Glutamatergic neuron (in vitro differentiated cells): ENCODE measurements around the gene WNK1. TPM values are rescaled to one million over a fixed set of nuclear protein-coding genes. Genes with fewer than 3 reads are reported as not detected.
A peak's percentile ranks its signal among the peaks of the same experiment; 100 is the strongest.

ENCODE experiments used
- DNase-seq: peaks from one replicate; pipeline ENCODE4 v3.0.0; 2022
- H3K27ac Mint-ChIP-seq: one replicate; pipeline ENCODE4 v1.8.0; 2020; ENCODE audit warnings: mild to moderate bottlenecking, mixed read lengths, inconsistent platforms; ENCODE audit not compliant: unreplicated experiment
- H3K27me3 Mint-ChIP-seq: one replicate; pipeline ENCODE4 v1.8.0; 2020; ENCODE audit warnings: mild to moderate bottlenecking, moderate library complexity, mixed read lengths, inconsistent platforms; ENCODE audit not compliant: unreplicated experiment
- H3K36me3 Mint-ChIP-seq: one replicate; pipeline ENCODE4 v1.8.0; 2020; ENCODE audit warnings: mild to moderate bottlenecking, mixed read lengths, inconsistent platforms; ENCODE audit not compliant: unreplicated experiment
- H3K4me1 Mint-ChIP-seq: one replicate; pipeline ENCODE4 v1.8.0; 2020; ENCODE audit warnings: mild to moderate bottlenecking, low read depth, mixed read lengths, inconsistent platforms; ENCODE audit not compliant: unreplicated experiment
- H3K4me3 Mint-ChIP-seq: one replicate; pipeline ENCODE4 v1.8.0; 2020; ENCODE audit warnings: mild to moderate bottlenecking, mixed read lengths, inconsistent platforms; ENCODE audit not compliant: unreplicated experiment
- H3K9me3 Mint-ChIP-seq: one replicate; pipeline ENCODE4 v1.8.0; 2020; ENCODE audit warnings: mild to moderate bottlenecking, moderate library complexity, mixed read lengths, inconsistent platforms; ENCODE audit not compliant: unreplicated experiment
- total RNA-seq: library from RNA; stranded (reverse); fragmentation: NEBNext Ultra II Directional; extraction: Animal tissue kit (Norgen Biotek cat#: 25700); gene quantifications from one replicate; pipeline ENCODE4 v1.2.1, GENCODE V29; 2021; ENCODE audit not compliant: unreplicated experiment
- TF ChIP-seq, protein P1 (sequence below): fragments of 200-600 bp; sonication (generic); IDR thresholded peaks from one replicate; pipeline ENCODE4 v1.5.0; 2021; ENCODE audit not compliant: partially characterized antibody, unreplicated experiment

The WNK1 gene
- total RNA-seq, 1 donor from 2014 or later, result 182 TPM

DNA sequence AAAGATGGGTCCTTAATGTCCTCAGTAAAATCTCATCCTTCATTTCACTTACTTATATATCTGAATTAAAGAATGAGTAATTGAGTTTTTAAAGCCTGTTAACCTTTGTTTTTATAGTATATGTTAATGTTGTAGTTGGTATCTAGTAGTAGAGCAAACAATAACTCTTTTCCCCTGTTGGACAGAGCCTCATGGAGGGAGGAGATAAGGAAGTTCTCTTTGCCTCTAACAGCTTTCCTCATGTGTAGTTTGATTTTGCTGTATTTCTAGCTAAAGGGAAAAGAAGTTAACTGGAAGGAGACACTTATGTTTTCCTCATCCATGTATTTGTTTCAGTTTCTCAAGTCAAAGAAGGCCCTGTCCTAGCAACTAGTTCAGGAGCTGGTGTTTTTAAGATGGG lies 141.8 kb downstream of the WNK1 start:
- Mint-ChIP-seq H3K4me1 (peaks cover 7% of the 10 kb centered on the region), H3K27me3 (no peaks in the 10 kb centered on the region), H3K27ac (no peak overlapping the region), H3K4me3 (no peak overlapping the region), H3K36me3 (no peaks in the 10 kb centered on the region), H3K9me3 (no peaks in the 10 kb centered on the region)
- TF ChIP-seq, protein P1, sequence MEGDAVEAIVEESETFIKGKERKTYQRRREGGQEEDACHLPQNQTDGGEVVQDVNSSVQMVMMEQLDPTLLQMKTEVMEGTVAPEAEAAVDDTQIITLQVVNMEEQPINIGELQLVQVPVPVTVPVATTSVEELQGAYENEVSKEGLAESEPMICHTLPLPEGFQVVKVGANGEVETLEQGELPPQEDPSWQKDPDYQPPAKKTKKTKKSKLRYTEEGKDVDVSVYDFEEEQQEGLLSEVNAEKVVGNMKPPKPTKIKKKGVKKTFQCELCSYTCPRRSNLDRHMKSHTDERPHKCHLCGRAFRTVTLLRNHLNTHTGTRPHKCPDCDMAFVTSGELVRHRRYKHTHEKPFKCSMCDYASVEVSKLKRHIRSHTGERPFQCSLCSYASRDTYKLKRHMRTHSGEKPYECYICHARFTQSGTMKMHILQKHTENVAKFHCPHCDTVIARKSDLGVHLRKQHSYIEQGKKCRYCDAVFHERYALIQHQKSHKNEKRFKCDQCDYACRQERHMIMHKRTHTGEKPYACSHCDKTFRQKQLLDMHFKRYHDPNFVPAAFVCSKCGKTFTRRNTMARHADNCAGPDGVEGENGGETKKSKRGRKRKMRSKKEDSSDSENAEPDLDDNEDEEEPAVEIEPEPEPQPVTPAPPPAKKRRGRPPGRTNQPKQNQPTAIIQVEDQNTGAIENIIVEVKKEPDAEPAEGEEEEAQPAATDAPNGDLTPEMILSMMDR, result no peak
- DNase-seq, result no peak

DNA sequence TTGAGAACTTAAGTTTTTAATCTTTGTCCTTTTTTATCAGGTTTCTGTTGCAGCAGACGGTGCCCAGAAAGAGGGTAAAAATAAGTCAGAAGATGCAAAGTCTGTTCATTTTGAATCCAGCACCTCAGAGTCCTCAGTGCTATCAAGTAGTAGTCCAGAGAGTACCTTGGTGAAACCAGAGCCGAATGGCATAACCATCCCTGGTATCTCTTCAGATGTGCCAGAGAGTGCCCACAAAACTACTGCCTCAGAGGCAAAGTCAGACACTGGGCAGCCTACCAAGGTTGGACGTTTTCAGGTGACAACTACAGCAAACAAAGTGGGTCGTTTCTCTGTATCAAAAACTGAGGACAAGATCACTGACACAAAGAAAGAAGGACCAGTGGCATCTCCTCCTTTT lies 143.7 kb downstream of the WNK1 start:
- H3K9me3 Mint-ChIP-seq, result no peaks in the 10 kb centered on the region
- TF ChIP-seq, protein P1, result no peak
- no peak overlapping the region for H3K4me3 Mint-ChIP-seq
- peaks cover 7% of the 10 kb centered on the region for H3K4me1 Mint-ChIP-seq
- no peak for DNase-seq
- H3K27ac Mint-ChIP-seq, result no peak overlapping the region
- H3K27me3 Mint-ChIP-seq, result no peaks in the 10 kb centered on the region
- H3K36me3 Mint-ChIP-seq, result no peaks in the 10 kb centered on the region

DNA sequence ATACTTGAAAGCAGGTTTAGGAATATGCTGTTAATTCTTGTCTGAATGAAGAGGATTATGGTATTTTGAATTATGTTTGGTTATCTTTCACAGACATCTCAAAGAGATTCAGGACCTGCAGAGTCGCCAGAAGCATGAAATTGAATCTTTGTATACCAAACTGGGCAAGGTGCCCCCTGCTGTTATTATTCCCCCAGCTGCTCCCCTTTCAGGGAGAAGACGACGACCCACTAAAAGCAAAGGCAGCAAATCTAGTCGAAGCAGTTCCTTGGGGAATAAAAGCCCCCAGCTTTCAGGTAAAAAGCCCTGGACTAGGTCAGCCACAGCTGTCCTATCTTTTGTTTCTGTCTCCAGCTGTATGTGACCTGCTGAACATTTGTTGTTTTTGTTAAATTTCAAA lies 145.0 kb downstream of the WNK1 start:
- Mint-ChIP-seq H3K4me1 (peaks cover 7% of the 10 kb centered on the region), H3K4me3 (no peak overlapping the region), H3K9me3 (no peaks in the 10 kb centered on the region), H3K36me3 (peaks cover 4% of the 10 kb centered on the region), H3K27ac (peak overlapping the region; percentile 68), H3K27me3 (no peaks in the 10 kb centered on the region)
- TF ChIP-seq, protein P1, result no peak
- no peak for DNase-seq

DNA sequence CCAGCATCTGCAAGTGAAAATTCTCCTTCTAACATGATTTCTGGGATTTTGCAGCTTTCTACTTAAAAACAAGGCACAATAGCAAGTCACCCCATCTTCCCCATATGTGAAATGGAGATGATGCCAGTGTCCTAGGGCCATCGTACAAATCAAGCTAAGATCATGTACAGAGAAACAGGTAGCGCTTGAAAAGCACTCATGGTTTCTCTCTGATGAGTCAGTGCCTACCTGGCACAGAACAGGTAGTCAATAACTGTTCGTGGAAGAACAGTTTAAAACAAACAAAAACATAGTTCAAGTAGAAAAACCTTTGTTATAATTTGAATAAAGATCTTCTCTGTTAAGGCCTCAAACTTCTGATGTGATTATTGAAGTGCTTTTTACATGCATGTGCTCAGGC lies 150.2 kb downstream of the WNK1 start:
- H3K36me3 Mint-ChIP-seq, result peaks cover 13% of the 10 kb centered on the region
- TF ChIP-seq, protein P1, result no peak
- H3K4me1 Mint-ChIP-seq, result peaks cover 13% of the 10 kb centered on the region
- H3K27ac Mint-ChIP-seq, result peak overlapping the region; percentile 25
- no peak overlapping the region for H3K4me3 Mint-ChIP-seq
- DNase-seq, result no peak
- H3K27me3 Mint-ChIP-seq, result peaks cover 5% of the 10 kb centered on the region
- H3K9me3 Mint-ChIP-seq, result no peaks in the 10 kb centered on the region

DNA sequence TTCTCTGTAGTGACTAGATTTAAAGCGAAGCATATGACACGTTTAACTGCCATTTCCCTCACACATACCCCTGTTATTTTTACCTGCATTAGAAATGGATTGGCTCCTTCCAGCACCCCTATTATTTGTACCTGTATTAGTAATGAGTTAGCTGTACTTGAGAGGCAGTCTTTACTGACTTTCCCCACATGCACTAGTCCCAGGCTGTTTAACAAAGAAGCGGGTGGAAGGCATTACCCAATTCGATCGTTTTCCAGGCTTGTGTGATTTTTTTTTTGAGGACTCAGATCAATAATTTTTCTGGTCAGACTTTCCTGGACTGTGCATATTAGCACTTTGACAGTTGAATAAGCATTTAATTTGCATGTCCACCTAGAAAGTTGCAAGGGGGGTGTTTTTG lies 150.7 kb downstream of the WNK1 start:
- H3K9me3 Mint-ChIP-seq, result no peaks in the 10 kb centered on the region
- peaks cover 13% of the 10 kb centered on the region for H3K4me1 Mint-ChIP-seq
- no peak overlapping the region for H3K4me3 Mint-ChIP-seq
- peak overlapping the region; percentile 25 for H3K27ac Mint-ChIP-seq
- TF ChIP-seq, protein P1, result no peak
- DNase-seq, result no peak
- peaks cover 13% of the 10 kb centered on the region for H3K36me3 Mint-ChIP-seq
- peaks cover 5% of the 10 kb centered on the region for H3K27me3 Mint-ChIP-seq
